A549 (cell line): ENCODE measurements around the gene KISS1. TPM values are rescaled to one million over a fixed set of nuclear protein-coding genes. Genes with fewer than 3 reads are reported as not detected.

Experiments
- ATAC-seq, 2 experiments: fragments of 200-7000 bp in 1 of 2; fragments of >200 bp in 1 of 2; cut with Nextera tagmentation in 1 of 2; cut with Tn5 transposase in 1 of 2; 3 replicates each; pipeline versions ENCODE4 v1.8.0 to v1.9.1; 2018 to 2020; ENCODE audit warnings: mild to moderate bottlenecking in 1 of 2, moderate library complexity in 1 of 2
- CTCF ChIA-PET: fragments of 300-600 bp; sonication (Branson Sonifier 250); formaldehyde crosslinking; extraction: SDS; loops from one replicate; lab custom pipeline; 2021; ENCODE audit warnings: antibody characterized with exemption, inconsistent platforms; lab: Yijun Ruan, JAX
- POLR2A ChIA-PET: fragments of 350-600 bp; formaldehyde crosslinking; extraction: SDS; loops from one replicate; lab custom pipeline; 2021; ENCODE audit warnings: antibody characterized with exemption, inconsistent platforms; lab: Yijun Ruan, JAX
- DNase-seq, 2 experiments: peaks; one replicate each; pipeline versions ENCODE4 v3.0.0 to v3.0.0-alpha.2; 2011 to 2016; ENCODE audit warnings: low read depth in 1 of 2, low spot score in 1 of 2
- FAIRE-seq: peaks from 2 replicates; lab custom pipeline; 2011; peaks lifted over from hg19 to GRCh38; lab: Jason Lieb, UNC
- H3K27ac ChIP-seq, 2 experiments: fragments of >200 bp; sonication (Bioruptor Twin); formaldehyde crosslinking; 3 replicates each; pipeline ENCODE4 v1.5.1; 2016 to 2017
- H3K4me1 ChIP-seq: fragments of >200 bp; sonication (Bioruptor Twin); formaldehyde crosslinking; 3 replicates; pipeline ENCODE4 v1.6.1; 2016
- H3K4me2 ChIP-seq: fragments of >200 bp; sonication (Bioruptor Twin); formaldehyde crosslinking; 3 replicates; pipeline ENCODE4 v1.6.1; 2016
- H3K4me3 ChIP-seq: fragments of >200 bp; sonication (Bioruptor Twin); formaldehyde crosslinking; 3 replicates; pipeline ENCODE4 v1.5.1; 2016
- H3K9me3 ChIP-seq: fragments of >200 bp; sonication (Bioruptor Twin); formaldehyde crosslinking; 3 replicates; pipeline ENCODE4 v1.6.1; 2016
- BCL3 ChIP-seq: fragments of >200 bp; sonication (Bioruptor Twin); formaldehyde crosslinking; IDR thresholded peaks from 3 replicates; pipeline ENCODE4 v1.6.1; 2016
- CBX8 ChIP-seq: fragments of 200-600 bp; sonication (generic); IDR thresholded peaks from 2 replicates; pipeline ENCODE4 v1.6.1; 2016
- CHD2 ChIP-seq: fragments of 150-350 bp; IDR thresholded peaks from 2 replicates; pipeline ENCODE4 v1.6.1; 2014; ENCODE audit warnings: low read length; ENCODE audit not compliant: partially characterized antibody
- EHF ChIP-seq: fragments of 250-450 bp; sonication (Bioruptor Pico); IDR thresholded peaks from 2 replicates; pipeline ENCODE4 v1.5.0; 2020; ENCODE audit warnings: mild to moderate bottlenecking
- FOSL2 ChIP-seq, 2 experiments: fragments of 450-650 bp in 1 of 2; fragments of >200 bp in 1 of 2; sonication (Bioruptor Twin) in 1 of 2; formaldehyde crosslinking; IDR thresholded peaks; 2 replicates each; pipeline versions ENCODE4 v1.5.0 to v1.6.1; 2016 to 2020; ENCODE audit warnings: mild to moderate bottlenecking in 1 of 2, moderate library complexity in 1 of 2
- HMGXB4 ChIP-seq: fragments of 250-450 bp; sonication (Bioruptor Pico); IDR thresholded peaks from 2 replicates; pipeline ENCODE4 v1.5.0; 2021; ENCODE audit warnings: mild to moderate bottlenecking, moderate library complexity, borderline replicate concordance
- HOXA7 ChIP-seq: fragments of 250-450 bp; sonication (Bioruptor Pico); IDR thresholded peaks from 2 replicates; pipeline ENCODE4 v1.5.0; 2020; ENCODE audit warnings: mild to moderate bottlenecking, moderate library complexity
- HOXB13 ChIP-seq: fragments of 250-450 bp; sonication (Bioruptor Pico); IDR thresholded peaks from 2 replicates; pipeline ENCODE4 v1.5.0; 2020; ENCODE audit warnings: low read depth, mild to moderate bottlenecking, moderate library complexity
- JUN ChIP-seq, 2 experiments: fragments of >200 bp; sonication (Bioruptor Twin); formaldehyde crosslinking; IDR thresholded peaks; 2 replicates in 1 of 2; 3 replicates in 1 of 2; pipeline ENCODE4 v1.6.1; 2016 to 2017
- KDM1A ChIP-seq: fragments of 200-600 bp; sonication (generic); IDR thresholded peaks from 2 replicates; pipeline ENCODE4 v1.6.1; 2016; ENCODE audit warnings: low read depth, mild to moderate bottlenecking
- NR3C1 ChIP-seq: fragments of >200 bp; sonication (Bioruptor Twin); formaldehyde crosslinking; IDR thresholded peaks from 3 replicates; pipeline ENCODE4 v1.6.1; 2017
- PBX3 ChIP-seq: IDR thresholded peaks from 2 replicates; pipeline ENCODE4 v1.6.1; 2012
- RCOR1 ChIP-seq: fragments of 150-350 bp; IDR thresholded peaks from 2 replicates; pipeline ENCODE4 v1.6.1; 2014; ENCODE audit warnings: antibody characterized with exemption, low read length, low read depth
- SREBF2 ChIP-seq: fragments of 450-650 bp; IDR thresholded peaks from 2 replicates; pipeline ENCODE4 v1.6.1; 2014; ENCODE audit warnings: mild to moderate bottlenecking, moderate library complexity
- TP53 ChIP-seq: fragments of 250-450 bp; sonication (Bioruptor Pico); IDR thresholded peaks from 2 replicates; pipeline ENCODE4 v1.5.0; 2021; ENCODE audit warnings: mild to moderate bottlenecking, moderate library complexity
- ZSCAN20 ChIP-seq: fragments of 250-450 bp; sonication (Bioruptor Pico); IDR thresholded peaks from 2 replicates; pipeline ENCODE4 v1.8.0; 2022; ENCODE audit warnings: mild to moderate bottlenecking, moderate library complexity
- WGBS: methylation state at CpG from one replicate; pipeline ENCODE4 v1.1.6; 2017; ENCODE audit errors: missing lambda C conversion rate; 5-methylcytosine and 5-hydroxymethylcytosine counted together
- polyA plus RNA-seq, 4 experiments: library from polyadenylated mRNA; depleted of rRNA in 3 of 4; stranded (reverse); fragments of >200 nt; fragmentation: RNase III in 1 of 4; extraction: RNeasy Plus Mini Kit Qiagen cat#74134 plus additional on column Dnase treatment in 1 of 4; gene quantifications; 2 replicates in 3 of 4; 3 replicates in 1 of 4; pipeline ENCODE4 v1.2.3, GENCODE V29; 2011 to 2017
- TF ChIP-seq, protein P1 (sequence below): fragments of 200-600 bp; sonication (generic); IDR thresholded peaks from 2 replicates; pipeline ENCODE4 v1.6.1; 2016; ENCODE audit warnings: antibody characterized with exemption, mild to moderate bottlenecking, moderate library complexity
- TF ChIP-seq, protein P2 (sequence below): IDR thresholded peaks from 2 replicates; pipeline ENCODE4 v1.6.1; 2012
- TF ChIP-seq, protein P3 (sequence below): IDR thresholded peaks from 2 replicates; pipeline ENCODE4 v1.6.1; 2012; ENCODE audit warnings: low read depth, borderline replicate concordance

KISS1 gene
- polyA plus RNA-seq, 2 of the 4 experiments (the other 2 are of a cell fraction): 0.23 TPM; not detected in 1

DNA sequence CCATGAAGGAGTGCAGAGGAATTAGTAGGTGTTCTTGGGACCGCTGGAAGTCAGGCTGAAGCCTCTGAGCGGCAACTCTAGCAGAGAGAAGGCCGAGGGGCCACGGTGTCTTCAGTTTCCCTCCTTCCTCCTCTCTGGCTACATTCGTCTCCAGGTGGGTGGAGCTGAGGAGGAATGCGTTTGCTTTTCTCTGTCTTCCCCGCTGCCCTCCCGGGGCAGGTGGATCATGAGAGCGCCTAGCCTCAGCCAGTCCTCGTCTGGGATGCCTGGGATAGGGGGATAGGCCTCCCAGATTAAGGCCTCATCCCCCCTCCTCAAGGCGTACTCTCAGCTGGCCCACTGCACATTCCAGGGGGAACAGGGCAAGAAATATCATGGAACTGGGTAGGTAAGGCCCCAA lies 25.0 kb upstream of the KISS1 start:
- Histone ChIP-seq H3K9me3 (no peaks in the 10 kb centered on the region), H3K4me1 (no peaks in the 10 kb centered on the region), H3K4me3 (no peak overlapping the region), H3K4me2 (no peak overlapping the region), H3K27ac (no peak overlapping the region)
- TF ChIP-seq ZSCAN20 (CRISPR knock-in tag) (no peak), HMGXB4 (CRISPR knock-in tag) (no peak), HOXB13 (CRISPR knock-in tag) (no peak), EHF (CRISPR knock-in tag) (no peak), FOSL2 (IDR thresholded peaks at IDR 0.05) (no peak), FOSL2 (CRISPR knock-in tag; IDR thresholded peaks at IDR 0.05) (no peak), CBX8 (no peak), HOXA7 (CRISPR knock-in tag) (no peak), SREBF2 (no peak), BCL3 (no peak), JUN (IDR thresholded peaks at IDR 0.05) (no peak), KDM1A (no peak), PBX3 (no peak), NR3C1 (no peak)
- TF ChIP-seq, protein P1, sequence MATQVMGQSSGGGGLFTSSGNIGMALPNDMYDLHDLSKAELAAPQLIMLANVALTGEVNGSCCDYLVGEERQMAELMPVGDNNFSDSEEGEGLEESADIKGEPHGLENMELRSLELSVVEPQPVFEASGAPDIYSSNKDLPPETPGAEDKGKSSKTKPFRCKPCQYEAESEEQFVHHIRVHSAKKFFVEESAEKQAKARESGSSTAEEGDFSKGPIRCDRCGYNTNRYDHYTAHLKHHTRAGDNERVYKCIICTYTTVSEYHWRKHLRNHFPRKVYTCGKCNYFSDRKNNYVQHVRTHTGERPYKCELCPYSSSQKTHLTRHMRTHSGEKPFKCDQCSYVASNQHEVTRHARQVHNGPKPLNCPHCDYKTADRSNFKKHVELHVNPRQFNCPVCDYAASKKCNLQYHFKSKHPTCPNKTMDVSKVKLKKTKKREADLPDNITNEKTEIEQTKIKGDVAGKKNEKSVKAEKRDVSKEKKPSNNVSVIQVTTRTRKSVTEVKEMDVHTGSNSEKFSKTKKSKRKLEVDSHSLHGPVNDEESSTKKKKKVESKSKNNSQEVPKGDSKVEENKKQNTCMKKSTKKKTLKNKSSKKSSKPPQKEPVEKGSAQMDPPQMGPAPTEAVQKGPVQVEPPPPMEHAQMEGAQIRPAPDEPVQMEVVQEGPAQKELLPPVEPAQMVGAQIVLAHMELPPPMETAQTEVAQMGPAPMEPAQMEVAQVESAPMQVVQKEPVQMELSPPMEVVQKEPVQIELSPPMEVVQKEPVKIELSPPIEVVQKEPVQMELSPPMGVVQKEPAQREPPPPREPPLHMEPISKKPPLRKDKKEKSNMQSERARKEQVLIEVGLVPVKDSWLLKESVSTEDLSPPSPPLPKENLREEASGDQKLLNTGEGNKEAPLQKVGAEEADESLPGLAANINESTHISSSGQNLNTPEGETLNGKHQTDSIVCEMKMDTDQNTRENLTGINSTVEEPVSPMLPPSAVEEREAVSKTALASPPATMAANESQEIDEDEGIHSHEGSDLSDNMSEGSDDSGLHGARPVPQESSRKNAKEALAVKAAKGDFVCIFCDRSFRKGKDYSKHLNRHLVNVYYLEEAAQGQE: no peak
- ATAC-seq (no peak), FAIRE-seq (no peak), DNase-seq (no peak)
- POLR2A ChIA-PET: no interaction called here
- CTCF ChIA-PET: interaction anchor here (2.8 kb wide), 1 partner anchor 14 kb away, joined by 10 read pairs; no protein-coding TSS in a partner anchor
- 78% methylated on average over 11 of the region's 11 CpGs for WGBS

DNA sequence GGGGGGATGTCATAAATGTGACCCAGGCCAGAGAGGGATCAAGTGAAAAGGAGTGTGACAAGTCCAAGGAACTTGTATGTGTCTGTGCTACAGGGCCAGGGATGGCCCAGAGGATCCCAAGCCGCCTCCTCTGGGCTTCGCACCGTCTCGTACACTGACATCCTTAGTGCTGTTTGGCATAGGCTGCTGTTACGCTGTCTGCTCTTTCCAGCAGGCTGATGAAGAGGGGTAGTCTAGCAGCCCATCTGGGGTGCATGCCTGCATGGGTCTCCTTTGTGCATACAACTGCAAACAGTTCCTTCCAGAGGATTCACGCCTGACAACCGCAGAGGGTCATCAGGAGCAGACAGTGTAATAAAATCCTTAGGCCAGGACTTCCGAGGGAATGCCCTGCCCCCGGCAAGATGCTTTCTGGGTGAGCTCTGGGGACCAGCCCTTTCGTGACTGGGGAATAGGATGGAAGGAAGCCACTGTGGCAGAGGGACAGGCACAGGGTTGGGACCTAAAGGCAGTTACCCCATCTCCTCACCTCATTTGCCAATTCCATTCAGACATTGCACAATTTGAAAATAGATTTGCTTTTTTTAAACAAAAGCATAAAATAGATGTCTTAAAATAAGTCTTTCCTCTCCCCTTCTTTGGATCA lies 23.8 kb upstream of the KISS1 start:
- POLR2A ChIA-PET: no interaction called here
- FAIRE-seq: no peak
- CTCF ChIA-PET: interaction anchor here (1.4 to 8.0 kb wide), 3 partner anchors 13 to 211 kb away, joined by 3 to 133 read pairs (median 10); partner anchors contain the start of gene PLEKHA6
- no peak for ATAC-seq
- no peak overlapping the region for H3K27ac ChIP-seq
- H3K9me3 ChIP-seq: no peaks in the 10 kb centered on the region
- H3K4me1 ChIP-seq: no peaks in the 10 kb centered on the region
- no peak overlapping the region for H3K4me2 ChIP-seq
- no peak overlapping the region for H3K4me3 ChIP-seq
- no peak for DNase-seq
- 89% methylated on average over 10 of the region's 10 CpGs for WGBS
- TF ChIP-seq, protein P1: no peak
- TF ChIP-seq, protein P2, sequence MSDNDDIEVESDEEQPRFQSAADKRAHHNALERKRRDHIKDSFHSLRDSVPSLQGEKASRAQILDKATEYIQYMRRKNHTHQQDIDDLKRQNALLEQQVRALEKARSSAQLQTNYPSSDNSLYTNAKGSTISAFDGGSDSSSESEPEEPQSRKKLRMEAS: no peak
- TF ChIP-seq TP53 (CRISPR knock-in tag) (no peak), RCOR1 (no peak), CHD2 (no peak), PBX3 (no peak), BCL3 (no peak), HOXA7 (CRISPR knock-in tag) (no peak)
- TF ChIP-seq, protein P3, sequence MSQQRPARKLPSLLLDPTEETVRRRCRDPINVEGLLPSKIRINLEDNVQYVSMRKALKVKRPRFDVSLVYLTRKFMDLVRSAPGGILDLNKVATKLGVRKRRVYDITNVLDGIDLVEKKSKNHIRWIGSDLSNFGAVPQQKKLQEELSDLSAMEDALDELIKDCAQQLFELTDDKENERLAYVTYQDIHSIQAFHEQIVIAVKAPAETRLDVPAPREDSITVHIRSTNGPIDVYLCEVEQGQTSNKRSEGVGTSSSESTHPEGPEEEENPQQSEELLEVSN: no peak
